MG63 (cell line): Measurements from ENCODE around the gene FBN1. TPM values are rescaled to one million over a fixed set of nuclear protein-coding genes. Genes with fewer than 3 reads are reported as not detected.

Source experiments
- DNase-seq: peaks from one replicate; pipeline ENCODE4 v3.0.0-alpha.2; 2020
- H3K27me3 ChIP-seq: fragments of 250-450 bp; sonication (Bioruptor Pico); 2 replicates; pipeline ENCODE4 v1.5.1; 2020; ENCODE audit warnings: mild to moderate bottlenecking, moderate library complexity
- H3K36me3 ChIP-seq: fragments of 250-450 bp; sonication (Bioruptor Pico); 2 replicates; pipeline ENCODE4 v1.5.1; 2020; ENCODE audit warnings: mild to moderate bottlenecking, moderate library complexity
- H3K4me3 ChIP-seq: fragments of 250-450 bp; sonication (Bioruptor Pico); 2 replicates; pipeline ENCODE4 v1.5.1; 2020; ENCODE audit warnings: mild to moderate bottlenecking, moderate library complexity
- H3K9me3 ChIP-seq: fragments of 250-450 bp; sonication (Bioruptor Pico); 2 replicates; pipeline ENCODE4 v1.5.1; 2020; ENCODE audit warnings: mild to moderate bottlenecking, moderate library complexity
- total RNA-seq: library from RNA; depleted of rRNA; stranded (reverse); fragments of >200 nt; shearing (Covaris generic); gene quantifications from 2 replicates; pipeline ENCODE4 v1.2.3, GENCODE V29; 2014; ENCODE audit warnings: low replicate concordance

Gene FBN1
- total RNA-seq, 1 experiment from 2014 or later: 179 TPM

DNA sequence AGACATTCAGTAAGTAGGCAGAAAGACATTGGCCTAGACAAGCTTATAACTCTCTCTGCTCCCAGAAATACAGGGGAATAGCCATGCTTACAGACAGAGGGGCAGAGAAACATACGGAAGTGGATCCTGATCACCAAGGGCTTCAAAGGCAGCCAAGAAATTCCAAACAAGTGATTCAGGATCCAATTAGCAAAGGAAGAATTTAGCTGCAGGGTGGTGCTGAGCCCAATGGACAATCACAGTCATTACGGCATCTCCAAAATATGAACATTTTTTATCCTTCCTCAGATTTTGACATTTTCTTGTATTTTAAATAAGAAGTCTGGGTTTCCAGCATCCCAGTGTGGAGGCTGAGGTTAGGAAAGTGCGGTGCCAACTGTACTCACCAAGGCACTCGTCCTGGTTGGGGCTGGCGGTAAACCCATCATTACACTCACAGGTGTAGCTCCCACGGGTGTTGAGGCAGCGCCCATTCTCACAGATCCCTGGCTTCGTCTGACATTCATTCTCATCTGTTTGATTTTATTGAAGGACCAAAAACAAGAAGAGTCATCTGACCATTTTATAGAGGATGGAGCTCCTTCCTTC, 217.5 kb downstream of the FBN1 start:
- Histone ChIP-seq H3K27me3 (no peaks in the 10 kb centered on the region), H3K36me3 (peaks cover 98% of the 10 kb centered on the region), H3K9me3 (no peaks in the 10 kb centered on the region), H3K4me3 (no peak overlapping the region)
- DNase-seq: no peak

DNA sequence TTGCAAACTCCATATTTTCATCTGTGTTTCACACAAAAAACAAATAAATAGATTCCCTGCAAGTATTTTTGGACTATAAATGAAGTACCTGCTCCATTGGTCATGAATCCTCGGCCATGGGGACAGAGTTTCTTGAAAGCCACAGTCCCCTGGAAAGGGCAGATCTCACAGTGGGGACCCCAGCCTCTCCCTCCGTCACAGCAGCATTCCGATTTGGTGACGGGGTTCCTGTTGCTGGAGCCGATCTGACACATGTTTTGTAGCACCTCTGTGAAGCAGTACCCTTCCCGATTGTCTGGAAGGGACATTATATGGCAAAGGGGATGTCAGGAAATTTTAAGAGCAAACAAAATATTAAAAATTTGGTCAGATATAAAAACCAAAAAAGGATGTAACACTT, 218.0 kb downstream of the FBN1 start:
- no peaks in the 10 kb centered on the region for H3K27me3 ChIP-seq
- peaks cover 98% of the 10 kb centered on the region for H3K36me3 ChIP-seq
- no peak for DNase-seq

DNA sequence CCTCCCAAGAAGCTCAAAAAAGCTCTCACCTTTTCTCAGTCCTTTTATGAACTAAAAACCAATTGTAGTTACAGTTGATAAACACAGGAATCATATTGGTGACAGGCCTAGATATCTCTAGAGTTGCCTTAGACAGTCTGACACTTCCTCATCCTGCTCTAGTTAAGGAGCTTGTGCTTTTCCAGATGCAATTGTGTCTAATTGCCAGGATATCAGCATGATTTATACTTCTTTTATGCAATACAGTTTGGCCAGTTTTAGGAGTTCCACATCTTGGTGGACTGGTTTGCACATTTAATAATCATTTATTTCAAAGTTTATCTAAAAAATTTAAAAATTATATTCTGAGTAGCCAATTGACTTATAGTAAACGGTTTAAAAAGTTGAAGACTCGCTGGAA, 218.6 kb downstream of the FBN1 start:
- H3K36me3 ChIP-seq: peaks cover 98% of the 10 kb centered on the region
- H3K4me3 ChIP-seq: no peak overlapping the region
- DNase-seq: no peak

More for the DNA sequence above, 218.0 kb downstream of the FBN1 start:
- no peaks in the 10 kb centered on the region for H3K9me3 ChIP-seq
- H3K4me3 ChIP-seq: no peak overlapping the region

DNA sequence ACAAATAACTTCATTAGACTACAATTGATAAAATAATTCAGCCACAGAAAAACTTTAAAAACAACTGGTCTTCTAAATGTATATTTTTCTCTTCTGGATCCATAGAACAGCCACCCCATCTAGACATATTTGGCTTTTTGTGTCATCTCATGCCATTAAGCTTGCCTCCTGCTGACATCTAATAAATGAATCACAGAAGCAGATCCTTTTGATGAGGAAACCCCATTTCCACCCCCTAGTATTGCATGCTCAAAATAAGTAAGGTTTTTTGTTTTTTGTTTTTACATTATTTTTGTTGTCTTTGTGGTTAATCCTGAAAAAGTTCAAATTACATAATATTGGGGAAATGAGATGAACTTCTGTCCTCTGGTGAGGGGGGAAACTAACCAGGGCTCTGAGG, 219.5 kb downstream of the FBN1 start:
- H3K36me3 ChIP-seq: peaks cover 99% of the 10 kb centered on the region
- H3K4me3 ChIP-seq: no peak overlapping the region
- no peaks in the 10 kb centered on the region for H3K27me3 ChIP-seq
- H3K9me3 ChIP-seq: no peaks in the 10 kb centered on the region
- no peak for DNase-seq

More for the DNA sequence above, 218.6 kb downstream of the FBN1 start:
- Histone ChIP-seq H3K9me3 (no peaks in the 10 kb centered on the region), H3K27me3 (no peaks in the 10 kb centered on the region)

DNA sequence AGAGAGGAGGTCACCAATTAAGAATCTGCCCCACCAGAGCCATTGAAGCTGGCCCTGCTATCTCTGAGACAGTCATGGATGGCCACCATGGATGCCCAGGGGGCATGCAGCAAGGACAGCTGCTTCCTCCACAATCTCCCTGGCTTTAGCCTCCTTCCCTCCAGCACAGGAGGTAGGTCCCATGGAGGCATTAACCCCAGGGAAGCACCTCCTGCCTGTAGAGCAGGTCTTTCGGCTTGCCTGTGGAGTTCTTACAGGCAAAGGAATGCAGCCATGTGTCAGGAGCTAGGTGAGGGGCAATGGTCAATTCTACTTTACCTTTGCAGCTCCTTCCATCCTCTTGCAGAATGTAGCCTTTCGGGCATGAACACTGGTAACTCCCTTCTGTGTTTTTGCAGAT, 220.5 kb downstream of the FBN1 start:
- no peak for DNase-seq
- Histone ChIP-seq H3K27me3 (no peaks in the 10 kb centered on the region), H3K4me3 (no peak overlapping the region), H3K9me3 (no peaks in the 10 kb centered on the region), H3K36me3 (peaks cover 100% of the 10 kb centered on the region)

DNA sequence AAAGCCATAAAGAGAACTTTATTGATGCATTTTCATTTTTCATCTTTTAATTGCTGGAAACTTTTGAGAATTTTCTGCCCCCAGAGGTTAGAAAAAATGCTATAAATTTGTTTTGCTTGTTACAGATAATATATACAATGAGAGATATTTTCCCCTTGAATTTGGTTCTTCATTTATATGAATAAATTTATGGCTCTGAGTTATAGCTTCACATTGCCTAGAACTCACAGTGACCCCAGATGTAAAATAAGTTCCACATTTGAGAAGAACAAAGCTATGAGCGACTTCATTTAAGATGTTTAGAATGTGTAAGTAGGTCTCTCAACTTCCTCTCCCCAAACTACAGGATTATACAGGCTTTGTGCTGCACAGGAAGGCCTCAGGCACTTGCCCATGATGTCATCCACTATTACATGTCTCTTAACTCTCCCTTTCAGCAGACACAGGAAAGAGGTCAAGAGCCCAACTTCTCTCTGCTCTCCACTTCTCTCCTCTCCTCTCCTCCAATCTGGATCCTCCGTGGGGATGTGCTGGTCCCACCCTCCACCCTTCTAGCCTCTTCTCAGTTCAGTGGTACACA, 221.5 kb downstream of the FBN1 start:
- DNase-seq: no peak
- H3K27me3 ChIP-seq: no peaks in the 10 kb centered on the region
- peaks cover 100% of the 10 kb centered on the region for H3K36me3 ChIP-seq
- H3K4me3 ChIP-seq: no peak overlapping the region
- no peaks in the 10 kb centered on the region for H3K9me3 ChIP-seq

DNA sequence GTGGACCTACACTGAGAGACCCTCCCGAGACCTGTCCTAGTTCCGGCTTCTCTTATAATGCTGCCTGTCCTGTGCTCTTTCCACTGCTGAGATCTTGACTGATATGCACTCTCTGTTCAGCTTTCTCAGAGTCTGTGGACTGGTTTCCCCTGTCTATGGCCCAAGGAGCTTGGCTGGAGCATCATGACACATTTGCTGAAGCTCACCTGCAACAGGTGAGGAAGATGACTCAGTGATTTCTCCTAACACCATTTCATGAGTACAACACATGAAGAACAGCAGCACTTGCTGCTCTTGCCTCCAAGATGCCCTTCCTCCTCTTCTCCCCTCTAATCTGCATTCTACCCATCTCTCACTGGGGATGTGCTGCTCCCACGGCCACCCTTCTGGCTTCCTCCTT, 222.2 kb downstream of the FBN1 start:
- H3K27me3 ChIP-seq: no peaks in the 10 kb centered on the region
- H3K36me3 ChIP-seq: peaks cover 100% of the 10 kb centered on the region
- H3K4me3 ChIP-seq: no peak overlapping the region
- no peak for DNase-seq
- no peaks in the 10 kb centered on the region for H3K9me3 ChIP-seq

DNA sequence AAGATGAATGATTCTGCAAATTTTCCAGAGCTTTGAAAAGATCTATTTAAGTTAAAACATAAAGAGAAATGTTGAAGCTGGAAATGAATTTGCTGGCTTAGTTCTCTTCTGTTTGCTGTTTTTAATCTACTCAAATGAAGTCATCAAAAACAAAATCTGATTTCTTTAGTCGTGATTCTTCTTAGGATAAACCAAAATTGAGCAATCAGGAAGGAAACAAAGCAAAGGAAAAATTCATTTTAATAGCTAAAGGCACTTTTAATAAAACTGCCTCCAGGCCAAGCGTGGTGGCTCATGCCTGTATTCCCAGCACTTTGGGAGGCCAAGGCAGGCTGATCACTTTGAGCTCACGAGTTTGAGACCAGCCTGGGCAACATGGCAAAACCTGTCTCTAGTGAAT, 223.1 kb downstream of the FBN1 start:
- H3K4me3 ChIP-seq: no peak overlapping the region
- no peak for DNase-seq
- H3K36me3 ChIP-seq: peaks cover 100% of the 10 kb centered on the region
- no peaks in the 10 kb centered on the region for H3K9me3 ChIP-seq
- H3K27me3 ChIP-seq: no peaks in the 10 kb centered on the region

DNA sequence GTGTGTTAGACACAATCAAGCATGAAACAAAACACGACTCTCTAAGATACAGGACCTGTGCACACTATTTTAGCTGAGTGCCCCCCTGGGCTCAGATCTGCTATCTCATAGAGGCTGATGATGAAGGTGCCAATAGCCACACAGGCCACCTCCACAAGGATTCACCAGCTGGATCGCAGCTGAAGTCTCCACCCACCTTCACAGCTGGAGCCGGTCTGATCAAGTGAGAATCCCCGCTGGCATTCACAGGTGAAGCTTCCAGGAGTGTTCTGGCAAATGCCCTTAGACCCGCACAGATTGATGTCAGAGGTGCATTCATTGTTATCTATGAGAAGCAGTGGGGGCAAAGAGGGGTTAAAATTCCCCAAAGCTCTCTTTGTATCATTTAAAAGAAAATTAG, 224.1 kb downstream of the FBN1 start:
- Histone ChIP-seq H3K4me3 (no peak overlapping the region), H3K27me3 (no peaks in the 10 kb centered on the region), H3K36me3 (peaks cover 96% of the 10 kb centered on the region), H3K9me3 (no peaks in the 10 kb centered on the region)
- DNase-seq: no peak

DNA sequence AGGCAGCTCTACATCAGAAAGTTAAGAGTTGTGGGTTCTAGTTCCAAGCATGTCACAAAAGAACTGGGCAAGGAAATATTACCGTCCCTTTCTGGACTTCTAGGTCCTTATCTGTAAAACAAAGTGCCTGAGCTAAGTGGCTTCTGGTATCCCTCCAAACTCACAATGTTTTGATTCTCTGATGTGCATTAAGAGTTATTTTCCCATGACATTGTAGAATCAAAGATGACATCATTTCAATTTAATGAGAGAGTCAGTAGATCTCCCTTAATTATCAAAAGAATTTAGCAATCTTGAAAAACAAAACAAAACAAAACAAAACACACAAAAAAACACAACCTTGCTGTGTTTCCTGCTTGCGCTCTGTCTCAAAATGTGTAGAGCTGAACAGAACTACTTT, 225.6 kb downstream of the FBN1 start:
- H3K4me3 ChIP-seq: no peak overlapping the region
- H3K36me3 ChIP-seq: peaks cover 94% of the 10 kb centered on the region
- no peaks in the 10 kb centered on the region for H3K9me3 ChIP-seq
- no peaks in the 10 kb centered on the region for H3K27me3 ChIP-seq
- DNase-seq: no peak

DNA sequence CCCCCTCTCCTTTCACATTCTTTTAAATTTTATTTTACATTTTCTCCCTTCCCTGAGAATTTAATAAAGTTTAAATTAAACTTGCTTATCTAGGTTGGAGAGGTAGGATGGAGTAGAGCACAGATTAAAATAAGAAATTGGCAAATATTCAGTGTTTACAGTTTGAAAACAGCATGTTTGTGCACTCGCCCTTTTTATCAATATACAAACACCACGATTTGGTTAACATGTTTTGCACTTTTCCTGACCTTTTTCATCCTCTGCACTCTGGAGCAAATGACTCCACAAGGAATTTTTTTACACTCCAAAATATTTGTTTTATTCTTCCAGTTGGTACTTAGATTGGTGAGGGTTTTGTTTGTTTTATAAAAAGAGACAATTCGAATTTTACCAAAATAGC, 227.2 kb downstream of the FBN1 start:
- peaks cover 90% of the 10 kb centered on the region for H3K36me3 ChIP-seq
- DNase-seq: no peak
- H3K4me3 ChIP-seq: no peak overlapping the region
- no peaks in the 10 kb centered on the region for H3K9me3 ChIP-seq
- no peaks in the 10 kb centered on the region for H3K27me3 ChIP-seq

DNA sequence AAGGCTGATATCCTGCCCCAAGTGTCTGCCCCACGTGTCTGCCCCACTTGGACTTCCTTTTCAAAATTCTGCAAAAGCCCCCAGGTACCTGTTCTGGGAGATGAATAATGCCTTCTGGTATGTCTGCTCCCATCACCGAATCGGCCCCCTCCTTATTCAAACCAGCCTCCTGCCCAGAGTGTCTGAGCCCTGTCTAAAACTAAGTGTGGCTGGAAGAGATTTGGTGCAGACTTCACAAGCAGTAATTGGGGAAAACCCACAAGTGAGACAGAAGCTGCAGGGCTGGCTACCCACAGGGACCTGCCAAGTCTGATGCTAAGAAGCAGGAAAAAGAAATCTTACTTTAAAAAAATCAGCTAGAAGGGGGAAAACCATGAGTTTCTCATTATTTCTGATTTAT, 229.2 kb downstream of the FBN1 start:
- DNase-seq: no peak
- Histone ChIP-seq H3K27me3 (no peaks in the 10 kb centered on the region), H3K9me3 (no peaks in the 10 kb centered on the region), H3K4me3 (no peak overlapping the region), H3K36me3 (peaks cover 90% of the 10 kb centered on the region)

DNA sequence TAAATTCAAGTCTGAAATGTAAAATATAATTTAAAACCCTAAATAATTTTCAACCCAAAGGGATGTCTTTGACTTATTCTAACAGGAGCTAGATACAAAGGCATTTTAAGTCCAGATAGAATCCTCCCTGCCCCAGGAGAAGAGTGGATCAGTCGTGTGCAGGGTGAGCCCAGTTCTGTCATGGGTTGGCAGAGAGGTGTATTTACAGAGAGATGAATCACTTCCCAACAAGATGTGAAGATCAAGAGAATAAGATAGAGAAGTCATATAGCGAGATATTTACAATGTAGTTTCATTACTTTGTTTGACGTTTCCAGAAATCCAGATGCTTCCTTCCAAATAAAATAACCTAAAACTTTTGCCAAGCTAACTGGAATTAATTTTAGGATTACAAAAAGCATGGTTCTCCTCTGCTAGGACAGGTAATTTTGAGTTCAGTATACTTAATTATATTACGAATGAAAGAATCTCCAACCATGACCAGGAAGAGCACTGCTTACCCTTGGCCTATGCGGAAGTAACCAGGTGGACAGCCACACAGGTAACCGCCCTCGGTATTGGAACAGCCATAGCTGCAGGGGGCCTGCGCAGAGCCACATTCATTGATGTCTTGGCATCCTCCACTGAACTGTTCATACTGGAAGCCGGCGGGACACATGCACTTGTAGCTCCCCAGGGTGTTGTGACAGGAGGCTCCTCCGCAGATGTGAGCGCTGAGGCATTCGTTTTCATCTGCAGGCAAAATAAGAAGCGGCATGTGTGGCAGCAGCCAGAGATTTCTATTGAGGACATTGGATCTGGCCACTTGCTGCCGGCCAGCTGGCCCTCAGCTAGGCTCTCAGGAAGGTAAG, 230.2 kb downstream of the FBN1 start:
- Histone ChIP-seq H3K36me3 (peaks cover 90% of the 10 kb centered on the region), H3K9me3 (no peaks in the 10 kb centered on the region), H3K27me3 (no peaks in the 10 kb centered on the region), H3K4me3 (no peak overlapping the region)
- peak; percentile 74 for DNase-seq

DNA sequence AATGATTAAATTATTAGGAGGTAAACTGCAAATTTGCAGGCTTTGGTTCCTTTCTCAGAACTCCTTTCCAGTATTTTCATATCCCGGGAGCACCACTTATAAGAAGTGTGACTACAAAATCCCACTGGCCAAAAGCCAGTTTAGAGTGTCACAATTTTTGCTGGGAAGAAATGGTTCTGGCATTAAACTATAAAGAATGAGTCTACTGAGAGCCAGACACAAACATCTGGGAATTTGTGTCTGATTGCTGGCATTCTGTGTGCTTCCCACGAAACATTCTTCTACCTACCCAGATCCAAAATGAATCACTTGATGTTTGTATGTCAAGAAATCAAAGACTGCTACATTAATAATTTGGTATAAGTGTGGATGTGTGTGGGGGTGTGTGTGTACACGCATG, 231.5 kb downstream of the FBN1 start:
- H3K36me3 ChIP-seq: peaks cover 90% of the 10 kb centered on the region
- no peak overlapping the region for H3K4me3 ChIP-seq
- no peaks in the 10 kb centered on the region for H3K9me3 ChIP-seq
- H3K27me3 ChIP-seq: no peaks in the 10 kb centered on the region
- DNase-seq: peak; percentile 39

DNA sequence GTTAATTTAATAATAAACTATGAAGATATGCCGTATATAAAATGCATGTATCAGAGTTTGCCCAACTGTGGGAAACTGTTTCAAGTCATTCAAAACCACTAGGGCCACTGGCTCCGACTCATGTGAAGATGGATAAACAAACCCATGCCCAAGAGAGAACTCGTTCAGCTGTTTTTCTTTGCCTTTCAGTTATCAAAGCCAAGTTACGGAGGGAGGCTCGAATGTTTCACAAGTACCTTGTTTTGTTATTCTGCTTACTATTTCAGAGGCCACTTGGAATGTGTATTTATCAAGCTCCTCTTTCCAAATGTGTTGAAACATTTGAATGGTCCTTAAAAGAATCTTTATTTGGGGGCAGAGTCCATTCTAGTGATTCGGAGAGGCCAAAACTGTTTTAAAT, 232.2 kb downstream of the FBN1 start:
- Histone ChIP-seq H3K27me3 (no peaks in the 10 kb centered on the region), H3K9me3 (no peaks in the 10 kb centered on the region), H3K4me3 (no peak overlapping the region), H3K36me3 (peaks cover 90% of the 10 kb centered on the region)
- DNase-seq: peak; percentile 18

DNA sequence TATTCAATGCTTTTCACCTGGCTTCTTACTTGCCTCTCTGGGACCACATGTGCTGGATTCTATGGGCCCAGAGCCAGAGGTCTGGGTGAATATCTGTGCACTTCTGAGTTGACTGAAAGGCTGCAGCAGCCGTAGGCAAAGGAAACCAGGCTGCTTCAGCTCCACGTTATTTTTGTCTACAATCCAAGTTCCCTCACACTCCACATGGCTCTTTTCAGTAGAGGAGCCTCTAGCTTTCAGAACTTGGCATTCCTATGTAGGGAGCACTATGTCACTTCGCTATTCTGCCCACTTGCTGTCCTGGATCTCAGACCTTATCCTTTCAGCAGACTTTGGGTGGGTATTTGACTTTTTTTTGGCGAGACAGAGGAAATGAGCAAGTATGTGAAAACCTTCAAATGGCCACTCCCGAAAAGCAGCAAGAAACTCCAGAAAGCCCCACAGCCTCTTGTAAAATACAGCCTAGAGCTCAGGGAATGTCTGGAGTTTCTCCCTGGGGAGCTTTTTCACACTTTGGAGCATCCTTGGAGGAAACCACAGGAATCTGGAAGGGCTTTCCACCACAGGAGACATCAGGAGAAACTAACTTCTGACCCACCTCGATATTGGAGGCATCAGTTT, 233.4 kb downstream of the FBN1 start:
- Histone ChIP-seq H3K4me3 (no peak overlapping the region), H3K36me3 (peaks cover 89% of the 10 kb centered on the region), H3K9me3 (no peaks in the 10 kb centered on the region), H3K27me3 (no peaks in the 10 kb centered on the region)
- DNase-seq: no peak

DNA sequence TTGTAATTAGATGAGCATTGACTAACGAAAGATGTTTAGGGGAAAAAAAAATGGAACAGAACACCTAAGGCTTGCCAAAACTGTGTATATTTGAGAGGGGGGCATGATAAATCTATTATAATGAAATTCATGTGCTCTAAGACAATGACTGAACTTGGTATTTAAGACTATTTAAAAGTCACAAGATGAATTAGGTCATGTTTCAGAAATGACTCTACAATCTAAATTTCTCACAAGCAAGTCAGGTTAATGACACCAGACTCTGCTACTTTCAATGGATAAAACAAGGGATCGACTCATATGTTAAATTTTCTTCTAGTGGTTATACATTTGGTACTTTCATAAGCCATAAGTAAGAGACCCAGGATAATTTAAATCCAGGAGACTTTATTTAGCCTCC, 235.9 kb downstream of the FBN1 start:
- Histone ChIP-seq H3K9me3 (no peaks in the 10 kb centered on the region), H3K27me3 (no peaks in the 10 kb centered on the region), H3K4me3 (no peak overlapping the region), H3K36me3 (peaks cover 82% of the 10 kb centered on the region)
- DNase-seq: no peak
